Measurements from ENCODE around the gene UGT2A3.

Gene UGT2A3

GRCh38 chr4:68905598-68905938 lies 46.0 kb downstream of the UGT2A3 start:
- Histone ChIP-seq H3K4me1 (ENCODE audit: control insufficient read depth, low read length) (no peaks in the 10 kb centered on the region), H3K36me3 (ENCODE audit: control insufficient read depth, low read length) (no peaks in the 10 kb centered on the region), H3K27me3 (ENCODE audit: control insufficient read depth, low read length) (no peaks in the 10 kb centered on the region), H3K79me2 (ENCODE audit: control insufficient read depth, low read length) (no peaks in the 10 kb centered on the region), H3K9me2 (replicated peaks; ENCODE audit: control insufficient read depth, low read length) (no peaks in the 10 kb centered on the region), H3K27ac (ENCODE audit: low read depth, low read length) (no peak overlapping the region), H4K20me1 (ENCODE audit: control insufficient read depth, insufficient read depth, low read depth, low read length) (no peaks in the 10 kb centered on the region), H3K4me2 (ENCODE audit: low read length) (no peak overlapping the region), H3K9me3 (ENCODE audit: control insufficient read depth, insufficient read depth, low read length) (no peaks in the 10 kb centered on the region), H3K4me3 (ENCODE audit: low read length) (no peak overlapping the region), H3F3A (ENCODE audit: control insufficient read depth, insufficient read depth) (no peaks in the 10 kb centered on the region)
- no peak for TF ChIP-seq EZH2phosphoT487 (IDR thresholded peaks at IDR 0.05; ENCODE audit: borderline replicate concordance, low read length)
- no peak for TF ChIP-seq CTCF (IDR thresholded peaks at IDR 0.05; ENCODE audit: low read depth, low read length, poor library complexity, severe bottlenecking)

GRCh38 chr4:68904786-68905185 lies 46.8 kb downstream of the UGT2A3 start:
- no peaks in the 10 kb centered on the region for H3K36me3 ChIP-seq (ENCODE audit: control insufficient read depth, low read length)
- no peaks in the 10 kb centered on the region for H4K20me1 ChIP-seq (ENCODE audit: control insufficient read depth, insufficient read depth, low read depth, low read length)
- no peaks in the 10 kb centered on the region for H3K79me2 ChIP-seq (ENCODE audit: control insufficient read depth, low read length)
- H3K9me3 ChIP-seq (ENCODE audit: control insufficient read depth, insufficient read depth, low read length), result no peaks in the 10 kb centered on the region
- TF ChIP-seq EZH2phosphoT487 (IDR thresholded peaks at IDR 0.05; ENCODE audit: borderline replicate concordance, low read length) (no peak), CTCF (IDR thresholded peaks at IDR 0.05; ENCODE audit: low read depth, low read length, poor library complexity, severe bottlenecking) (no peak)
- H3K9me2 ChIP-seq (replicated peaks; ENCODE audit: control insufficient read depth, low read length), result no peaks in the 10 kb centered on the region
- no peaks in the 10 kb centered on the region for H3F3A ChIP-seq (ENCODE audit: control insufficient read depth, insufficient read depth)
- no peak overlapping the region for H3K27ac ChIP-seq (ENCODE audit: low read depth, low read length)
- H3K4me1 ChIP-seq (ENCODE audit: control insufficient read depth, low read length), result no peaks in the 10 kb centered on the region
- H3K4me3 ChIP-seq (ENCODE audit: low read length), result no peak overlapping the region
- H3K4me2 ChIP-seq (ENCODE audit: low read length), result no peak overlapping the region
- no peaks in the 10 kb centered on the region for H3K27me3 ChIP-seq (ENCODE audit: control insufficient read depth, low read length)

GRCh38 chr4:68896749-68897148 lies 54.9 kb downstream of the UGT2A3 start:
- Histone ChIP-seq H3K36me3 (ENCODE audit: control insufficient read depth, low read length) (no peaks in the 10 kb centered on the region), H3K4me3 (ENCODE audit: low read length) (no peak overlapping the region), H3K79me2 (ENCODE audit: control insufficient read depth, low read length) (no peaks in the 10 kb centered on the region), H3K9me3 (ENCODE audit: control insufficient read depth, insufficient read depth, low read length) (no peaks in the 10 kb centered on the region), H3K4me2 (ENCODE audit: low read length) (no peak overlapping the region), H3K9me2 (replicated peaks; ENCODE audit: control insufficient read depth, low read length) (no peaks in the 10 kb centered on the region), H3F3A (ENCODE audit: control insufficient read depth, insufficient read depth) (no peaks in the 10 kb centered on the region), H3K27me3 (ENCODE audit: control insufficient read depth, low read length) (no peaks in the 10 kb centered on the region), H3K27ac (ENCODE audit: low read depth, low read length) (no peak overlapping the region), H3K4me1 (ENCODE audit: control insufficient read depth, low read length) (no peaks in the 10 kb centered on the region), H4K20me1 (ENCODE audit: control insufficient read depth, insufficient read depth, low read depth, low read length) (no peaks in the 10 kb centered on the region)
- no peak for TF ChIP-seq CTCF (IDR thresholded peaks at IDR 0.05; ENCODE audit: low read depth, low read length, poor library complexity, severe bottlenecking)
- no peak for TF ChIP-seq EZH2phosphoT487 (IDR thresholded peaks at IDR 0.05; ENCODE audit: borderline replicate concordance, low read length)

Data from DOHH2 (cell line).